Keratinocyte (primary cell): ENCODE data around the gene SPATA33.

Experiments
- CTCF ChIP-seq, 3 experiments: IDR thresholded peaks in 1 of 3; conservative IDR thresholded peaks in 1 of 3; optimal IDR thresholded peaks in 1 of 3; 2 replicates in 2 of 3; 3 replicates in 1 of 3; pipeline versions ENCODE3 to v1.5.1; 2011; ENCODE audit warnings: low read length in 3 of 3, mild to moderate bottlenecking in 3 of 3, moderate library complexity in 2 of 3, control low read depth in 1 of 3, inconsistent platforms in 1 of 3; ENCODE audit not compliant: insufficient read depth in 2 of 3; ENCODE audit errors: extremely low read depth in 1 of 3
- EZH2 ChIP-seq: IDR thresholded peaks from one replicate; pipeline ENCODE4 v1.6.1; 2012; ENCODE audit warnings: inconsistent platforms, mild to moderate bottlenecking, low read length, moderate library complexity

- TF ChIP-seq CTCF (optimal IDR thresholded peaks at IDR 0.05 in 1 of 3, IDR thresholded peaks at IDR 0.05 in 1 of 3, conservative IDR thresholded peaks at IDR 0.05 in 1 of 3; ENCODE audit: extremely low read depth in 1 of 3, insufficient read depth in 2 of 3, low read length in 3 of 3): no peak
- TF ChIP-seq EZH2: no peak
These were observed 42.5 kb upstream of the SPATA33 start for GRCh38 chr16:89615176-89615575.
